SK-N-SH treated with all-trans-retinoic acid at 6 μM for 48 hours (cell line): Measurements from ENCODE around the gene DR1.
"Not testable (repeated sequence)": the region's sequence is repeated elsewhere in the genome, so short reads cannot be mapped to it uniquely, and the experiment has no call there.

Source experiments
- ATAC-seq: fragments of 200-7000 bp; cut with Tn5 transposase; 3 replicates; pipeline ENCODE4 v1.9.1; 2020; ENCODE audit warnings: mild to moderate bottlenecking, moderate library complexity
- ARNTL ChIP-seq: fragments of 450-650 bp; formaldehyde crosslinking; IDR thresholded peaks from 2 replicates; pipeline ENCODE4 v1.5.0; 2020; ENCODE audit warnings: low read depth, mild to moderate bottlenecking, moderate library complexity, borderline replicate concordance
- BACH2 ChIP-seq: fragments of 250-450 bp; sonication (Bioruptor Pico); IDR thresholded peaks from 2 replicates; pipeline ENCODE4 v1.9.0; 2021; ENCODE audit warnings: mild to moderate bottlenecking, borderline replicate concordance
- CSDC2 ChIP-seq: fragments of 250-450 bp; sonication (Bioruptor Pico); IDR thresholded peaks from 2 replicates; pipeline ENCODE4 v1.5.0; 2020; ENCODE audit warnings: mild to moderate bottlenecking, moderate library complexity
- CSRNP3 ChIP-seq: fragments of 250-450 bp; sonication (Bioruptor Pico); IDR thresholded peaks from 2 replicates; pipeline ENCODE4 v1.5.1; 2021; ENCODE audit warnings: mild to moderate bottlenecking, moderate library complexity
- ESRRG ChIP-seq: fragments of 250-450 bp; sonication (Bioruptor Pico); IDR thresholded peaks from 2 replicates; pipeline ENCODE4 v1.6.1; 2021; ENCODE audit warnings: mild to moderate bottlenecking
- GLIS3 ChIP-seq: fragments of 250-450 bp; sonication (Bioruptor Pico); IDR thresholded peaks from 2 replicates; pipeline ENCODE4 v1.5.0; 2020; ENCODE audit warnings: mild to moderate bottlenecking, moderate library complexity
- ISL1 ChIP-seq: fragments of 250-450 bp; sonication (Bioruptor Pico); IDR thresholded peaks from 2 replicates; pipeline ENCODE4 v2.1.2; 2022; ENCODE audit warnings: mild to moderate bottlenecking, moderate library complexity
- OSR1 ChIP-seq: fragments of 250-450 bp; sonication (Bioruptor Pico); IDR thresholded peaks from 2 replicates; pipeline ENCODE4 v1.8.0; 2022; ENCODE audit warnings: moderate library complexity, mild to moderate bottlenecking, inconsistent platforms
- PATZ1 ChIP-seq: fragments of 250-450 bp; sonication (Bioruptor Pico); IDR thresholded peaks from 2 replicates; pipeline ENCODE4 v1.8.0; 2020; ENCODE audit warnings: mild to moderate bottlenecking, moderate library complexity, borderline replicate concordance
- PPARA ChIP-seq: fragments of 250-450 bp; sonication (Bioruptor Pico); IDR thresholded peaks from 2 replicates; pipeline ENCODE4 v1.5.0; 2020; ENCODE audit warnings: mild to moderate bottlenecking, borderline replicate concordance
- RARB ChIP-seq: fragments of 250-450 bp; sonication (Bioruptor Pico); IDR thresholded peaks from 2 replicates; pipeline ENCODE4 v1.8.0; 2021; ENCODE audit warnings: mild to moderate bottlenecking, moderate library complexity
- SNAI2 ChIP-seq: fragments of 250-450 bp; sonication (Bioruptor Pico); IDR thresholded peaks from 2 replicates; pipeline ENCODE4 v1.5.0; 2020; ENCODE audit warnings: mild to moderate bottlenecking, moderate library complexity
- TCF4 ChIP-seq: fragments of 250-450 bp; sonication (Bioruptor Pico); IDR thresholded peaks from 2 replicates; pipeline ENCODE4 v1.8.0; 2021; ENCODE audit warnings: mild to moderate bottlenecking, moderate library complexity, borderline replicate concordance
- TOX ChIP-seq: fragments of 250-450 bp; sonication (Bioruptor Pico); IDR thresholded peaks from 2 replicates; pipeline ENCODE4 v1.8.0; 2021; ENCODE audit warnings: mild to moderate bottlenecking, moderate library complexity, borderline replicate concordance
- TSHZ2 ChIP-seq: fragments of 250-450 bp; sonication (Bioruptor Pico); IDR thresholded peaks from 2 replicates; pipeline ENCODE4 v1.5.0; 2020; ENCODE audit warnings: mild to moderate bottlenecking, moderate library complexity
- ZC3H10 ChIP-seq: fragments of 250-450 bp; sonication (Bioruptor Pico); IDR thresholded peaks from 2 replicates; pipeline ENCODE4 v1.5.1; 2021; ENCODE audit warnings: mild to moderate bottlenecking, moderate library complexity
- ZFP30 ChIP-seq: fragments of 450-650 bp; formaldehyde crosslinking; IDR thresholded peaks from 2 replicates; pipeline ENCODE4 v1.5.0; 2022; ENCODE audit warnings: mild to moderate bottlenecking, moderate library complexity
- ZNF565 ChIP-seq: fragments of 450-650 bp; formaldehyde crosslinking; conservative IDR thresholded peaks from 2 replicates; pipeline ENCODE4 v1.5.0; 2020; ENCODE audit warnings: low read depth, mild to moderate bottlenecking, moderate library complexity
- TF ChIP-seq, protein P1 (sequence below): fragments of 250-450 bp; sonication (Bioruptor Pico); IDR thresholded peaks from 2 replicates; pipeline ENCODE4 v1.5.1; 2020; ENCODE audit warnings: low read depth, mild to moderate bottlenecking, moderate library complexity
- TF ChIP-seq, protein P2 (sequence below): fragments of 250-450 bp; sonication (Bioruptor Pico); IDR thresholded peaks from 2 replicates; pipeline ENCODE4 v1.8.0; 2021; ENCODE audit warnings: low read depth, mild to moderate bottlenecking, moderate library complexity, borderline replicate concordance

The DR1 gene

GRCh38 chr1:93369734-93370133 is 24.0 kb downstream of the DR1 start:
- no peak for ATAC-seq
- TF ChIP-seq ARNTL (CRISPR knock-in tag) (no peak), ZNF565 (no peak), RARB (no peak), GLIS3 (CRISPR knock-in tag) (no peak), PPARA (CRISPR knock-in tag) (no peak), TSHZ2 (CRISPR knock-in tag) (no peak), TCF4 (no peak), ESRRG (no peak), ISL1 (CRISPR knock-in tag) (no peak), CSDC2 (CRISPR knock-in tag) (no peak), BACH2 (CRISPR knock-in tag) (no peak)
- TF ChIP-seq, protein P1, sequence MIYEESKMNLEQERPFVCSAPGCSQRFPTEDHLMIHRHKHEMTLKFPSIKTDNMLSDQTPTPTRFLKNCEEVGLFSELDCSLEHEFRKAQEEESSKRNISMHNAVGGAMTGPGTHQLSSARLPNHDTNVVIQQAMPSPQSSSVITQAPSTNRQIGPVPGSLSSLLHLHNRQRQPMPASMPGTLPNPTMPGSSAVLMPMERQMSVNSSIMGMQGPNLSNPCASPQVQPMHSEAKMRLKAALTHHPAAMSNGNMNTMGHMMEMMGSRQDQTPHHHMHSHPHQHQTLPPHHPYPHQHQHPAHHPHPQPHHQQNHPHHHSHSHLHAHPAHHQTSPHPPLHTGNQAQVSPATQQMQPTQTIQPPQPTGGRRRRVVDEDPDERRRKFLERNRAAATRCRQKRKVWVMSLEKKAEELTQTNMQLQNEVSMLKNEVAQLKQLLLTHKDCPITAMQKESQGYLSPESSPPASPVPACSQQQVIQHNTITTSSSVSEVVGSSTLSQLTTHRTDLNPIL (CRISPR knock-in tag) = no peak
- TF ChIP-seq, protein P2, sequence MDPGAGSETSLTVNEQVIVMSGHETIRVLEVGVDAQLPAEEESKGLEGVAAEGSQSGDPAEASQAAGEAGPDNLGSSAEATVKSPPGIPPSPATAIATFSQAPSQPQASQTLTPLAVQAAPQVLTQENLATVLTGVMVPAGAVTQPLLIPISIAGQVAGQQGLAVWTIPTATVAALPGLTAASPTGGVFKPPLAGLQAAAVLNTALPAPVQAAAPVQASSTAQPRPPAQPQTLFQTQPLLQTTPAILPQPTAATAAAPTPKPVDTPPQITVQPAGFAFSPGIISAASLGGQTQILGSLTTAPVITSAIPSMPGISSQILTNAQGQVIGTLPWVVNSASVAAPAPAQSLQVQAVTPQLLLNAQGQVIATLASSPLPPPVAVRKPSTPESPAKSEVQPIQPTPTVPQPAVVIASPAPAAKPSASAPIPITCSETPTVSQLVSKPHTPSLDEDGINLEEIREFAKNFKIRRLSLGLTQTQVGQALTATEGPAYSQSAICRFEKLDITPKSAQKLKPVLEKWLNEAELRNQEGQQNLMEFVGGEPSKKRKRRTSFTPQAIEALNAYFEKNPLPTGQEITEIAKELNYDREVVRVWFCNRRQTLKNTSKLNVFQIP = no peak

- ATAC-seq = no peak
- TF ChIP-seq RARB = no peak
- no peak for TF ChIP-seq PPARA (CRISPR knock-in tag)
- TF ChIP-seq ESRRG = no peak
Observed at GRCh38 chr1:93374334-93375106, 28.8 kb downstream of the DR1 start.

DNA sequence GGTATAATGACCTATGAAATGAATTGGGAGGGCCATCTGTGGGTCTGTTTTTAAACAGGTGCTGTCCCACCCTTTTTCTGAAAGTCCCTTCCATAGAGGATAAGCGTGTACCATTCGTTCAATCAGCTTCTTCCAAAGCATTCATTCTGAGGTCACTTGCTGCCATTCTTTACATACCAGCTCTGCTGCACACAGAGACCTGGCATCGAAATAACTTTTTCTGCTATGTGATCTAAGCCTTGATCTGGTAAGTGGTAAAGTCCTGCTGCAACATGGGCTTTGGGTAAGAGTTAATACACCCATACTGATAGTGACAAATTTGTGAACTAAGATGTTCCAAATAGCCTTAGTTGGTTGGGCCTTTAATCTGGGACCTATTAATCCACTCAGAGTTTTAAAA is 38.9 kb downstream of the DR1 start:
- no peak for ATAC-seq
- no peak for TF ChIP-seq PATZ1 (CRISPR knock-in tag)
- TF ChIP-seq CSRNP3 = no peak
- no peak for TF ChIP-seq ESRRG
- no peak for TF ChIP-seq SNAI2
- no peak for TF ChIP-seq ZFP30 (CRISPR knock-in tag)
- TF ChIP-seq OSR1 (CRISPR knock-in tag) = no peak
- no peak for TF ChIP-seq ZC3H10 (CRISPR knock-in tag)
- no peak for TF ChIP-seq RARB
- TF ChIP-seq, protein P2 = no peak
- TF ChIP-seq ZNF565 = no peak
- TF ChIP-seq TOX (CRISPR knock-in tag) = no peak

DNA sequence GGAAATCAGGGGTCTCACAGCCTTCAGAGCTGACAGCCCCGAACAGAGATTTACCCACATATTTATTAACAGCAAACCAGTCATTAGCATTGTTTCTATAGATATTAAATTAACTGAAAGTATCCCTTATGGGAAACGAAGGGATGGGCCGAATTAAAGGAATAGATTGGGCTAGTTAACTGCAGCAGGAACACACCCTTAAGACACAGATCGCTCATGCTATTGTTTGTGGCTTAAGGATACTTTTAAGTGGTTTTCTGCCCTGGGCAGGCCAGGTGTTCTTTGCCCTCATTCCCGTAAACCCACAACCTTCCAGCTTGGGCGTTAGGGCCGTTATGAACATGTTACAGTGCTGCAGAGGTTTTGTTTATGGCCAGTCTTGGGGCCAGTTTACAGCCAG is 40.6 kb downstream of the DR1 start:
- not testable (repeated sequence) for ATAC-seq
